Activated CD8-positive, alpha-beta memory T cell treated with anti-CD3 and anti-CD28 coated beads, Interleukin-2, amount 50 U/mL, for 4 hours (primary cell): ENCODE data around the gene AFF1.
"Not testable (repeated sequence)": the region's sequence is repeated elsewhere in the genome, so short reads cannot be mapped to it uniquely, and the experiment has no call there.

Source experiments
- DNase-seq: peaks from one replicate; pipeline ENCODE4 v3.0.0-alpha.2; 2020

The AFF1 gene

DNA sequence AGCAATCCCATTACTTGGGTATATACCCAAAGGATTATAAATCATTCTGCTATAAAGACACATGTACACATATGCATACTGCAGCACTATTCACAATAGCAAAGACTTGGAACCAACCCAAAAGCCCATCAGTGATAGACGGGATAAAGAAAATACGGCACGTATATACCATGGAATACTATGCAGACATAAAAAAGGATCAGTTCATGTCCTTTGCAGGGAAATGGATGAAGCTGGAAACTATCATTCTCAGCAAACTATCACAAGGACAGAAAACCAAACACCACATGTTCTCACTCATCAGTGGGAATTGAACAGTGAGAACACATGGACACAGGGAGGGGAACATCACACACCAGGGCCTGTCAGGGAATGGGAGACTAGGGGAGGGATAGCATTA is 54.8 kb downstream of the AFF1 start:
- DNase-seq = not testable (repeated sequence)

GRCh38 chr4:86990510-86990909 is 55.7 kb downstream of the AFF1 start:
- no peak for DNase-seq

- no peak for DNase-seq
These were observed 57.2 kb downstream of the AFF1 start for GRCh38 chr4:86991994-86992393.

DNA sequence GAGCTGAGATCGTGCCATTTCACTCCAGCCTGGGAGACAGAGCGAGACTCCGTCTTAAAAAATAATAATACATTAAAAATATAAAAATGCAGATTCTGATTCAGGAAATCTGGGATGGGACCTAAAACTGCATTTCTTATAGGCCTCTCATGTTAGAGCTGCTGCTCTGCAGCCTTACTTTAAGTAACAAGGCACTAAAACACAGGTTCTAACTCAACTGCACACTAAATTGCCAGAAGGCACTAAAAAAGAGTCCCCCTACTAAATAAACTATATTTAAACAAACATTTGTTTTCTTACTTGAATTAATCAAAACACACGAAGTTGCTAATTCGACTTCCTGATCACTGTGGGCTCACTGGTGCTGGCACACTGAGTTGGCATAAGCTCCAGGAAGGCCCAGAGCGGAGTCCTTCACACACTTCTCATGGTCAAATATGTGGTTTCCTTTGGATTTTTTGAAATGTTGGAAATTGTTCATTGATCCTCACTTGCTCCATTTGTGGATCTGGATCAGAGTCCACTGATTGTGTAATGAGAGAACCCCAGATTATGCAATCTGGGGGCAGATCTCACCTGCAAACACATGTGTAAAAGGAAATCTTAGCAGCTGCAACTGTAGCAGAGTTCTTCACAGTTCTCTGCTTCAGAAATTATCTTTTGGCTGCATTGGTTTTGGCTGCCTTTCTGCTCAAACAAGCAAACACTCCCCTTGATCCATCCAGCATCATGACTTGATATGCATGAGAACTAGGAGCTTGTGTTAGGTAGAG is 59.3 kb downstream of the AFF1 start:
- no peak for DNase-seq

- DNase-seq = no peak
These were observed 59.9 kb downstream of the AFF1 start for GRCh38 chr4:86994686-86995085.

DNA sequence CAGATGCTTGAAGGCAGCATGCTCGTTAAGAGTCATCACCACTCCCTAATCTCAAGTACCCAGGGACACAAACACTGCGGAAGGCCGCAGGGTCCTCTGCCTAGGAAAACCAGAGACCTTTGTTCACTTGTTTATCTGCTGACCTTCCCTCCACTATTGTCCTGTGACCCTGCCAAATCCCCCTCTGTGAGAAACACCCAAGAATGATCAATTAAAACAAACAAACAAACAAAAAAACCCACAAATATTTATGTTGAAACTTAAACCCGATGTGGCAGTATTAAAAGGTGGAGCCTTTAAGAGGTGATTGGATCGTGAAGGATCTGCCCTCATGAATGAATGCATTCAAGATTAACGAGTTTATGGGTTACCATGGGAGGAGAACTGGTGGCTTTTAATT is 61.7 kb downstream of the AFF1 start:
- not testable (repeated sequence) for DNase-seq

DNA sequence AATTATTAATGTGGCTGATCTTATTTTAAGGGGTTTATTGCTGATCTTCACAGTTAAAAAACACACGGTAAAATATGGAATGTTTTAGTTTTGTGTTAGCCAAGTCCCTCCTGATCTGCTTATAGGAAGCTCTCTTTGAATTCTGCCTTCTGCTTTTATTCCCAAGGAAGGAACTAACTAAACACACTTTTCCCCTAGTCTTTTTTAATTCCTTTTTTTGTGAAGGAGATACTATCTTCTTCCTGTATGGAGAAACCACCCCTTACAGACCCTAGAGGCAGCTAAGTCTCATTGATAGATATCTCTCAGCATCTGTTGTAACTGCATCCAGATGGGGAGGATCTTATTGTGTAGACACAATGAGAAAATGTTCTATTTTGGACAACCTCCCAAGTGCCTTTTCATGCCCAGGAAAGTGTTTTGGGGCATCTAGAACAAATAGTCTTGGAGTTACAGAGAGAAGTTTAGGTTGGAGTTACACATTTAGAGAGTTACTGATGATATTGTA is 64.4 kb downstream of the AFF1 start:
- DNase-seq = no peak

- DNase-seq = no peak
These were observed 67.9 kb downstream of the AFF1 start for GRCh38 chr4:87002682-87003043.

DNA sequence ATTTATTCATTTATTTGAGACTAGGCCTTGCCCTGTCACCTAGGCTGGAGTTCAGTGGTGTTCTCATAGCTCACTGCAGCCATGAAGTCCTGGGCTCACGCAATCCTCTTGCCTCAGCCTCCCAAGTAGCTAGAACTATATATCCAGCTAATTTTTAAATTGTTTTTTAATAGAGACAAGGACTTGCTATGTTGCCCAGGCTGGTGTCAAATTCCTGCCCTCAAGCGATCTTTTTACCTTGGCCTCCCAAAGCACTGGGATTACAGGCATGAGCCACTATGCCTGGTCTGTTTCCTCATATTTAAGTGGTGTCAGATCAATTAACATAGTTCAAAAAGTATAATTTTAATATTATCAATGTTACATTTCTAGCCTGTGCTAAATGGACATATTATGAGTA is 68.5 kb downstream of the AFF1 start:
- no peak for DNase-seq

DNA sequence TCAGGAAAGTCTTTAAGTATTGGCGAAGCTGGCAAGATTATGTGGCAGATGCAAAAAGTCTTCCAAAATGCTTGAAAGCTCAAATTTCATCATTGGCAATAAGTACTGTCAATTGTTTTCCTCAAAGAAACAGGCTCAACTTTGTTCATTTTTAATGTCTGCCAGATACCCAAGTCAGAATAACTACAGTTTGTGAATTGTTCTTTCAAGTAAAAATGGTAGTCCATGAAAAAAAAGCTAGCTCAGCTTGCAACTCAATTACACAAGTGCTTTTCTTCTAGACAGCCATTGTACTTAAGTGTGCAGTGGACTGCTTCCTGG is 70.5 kb downstream of the AFF1 start:
- no peak for DNase-seq

DNA sequence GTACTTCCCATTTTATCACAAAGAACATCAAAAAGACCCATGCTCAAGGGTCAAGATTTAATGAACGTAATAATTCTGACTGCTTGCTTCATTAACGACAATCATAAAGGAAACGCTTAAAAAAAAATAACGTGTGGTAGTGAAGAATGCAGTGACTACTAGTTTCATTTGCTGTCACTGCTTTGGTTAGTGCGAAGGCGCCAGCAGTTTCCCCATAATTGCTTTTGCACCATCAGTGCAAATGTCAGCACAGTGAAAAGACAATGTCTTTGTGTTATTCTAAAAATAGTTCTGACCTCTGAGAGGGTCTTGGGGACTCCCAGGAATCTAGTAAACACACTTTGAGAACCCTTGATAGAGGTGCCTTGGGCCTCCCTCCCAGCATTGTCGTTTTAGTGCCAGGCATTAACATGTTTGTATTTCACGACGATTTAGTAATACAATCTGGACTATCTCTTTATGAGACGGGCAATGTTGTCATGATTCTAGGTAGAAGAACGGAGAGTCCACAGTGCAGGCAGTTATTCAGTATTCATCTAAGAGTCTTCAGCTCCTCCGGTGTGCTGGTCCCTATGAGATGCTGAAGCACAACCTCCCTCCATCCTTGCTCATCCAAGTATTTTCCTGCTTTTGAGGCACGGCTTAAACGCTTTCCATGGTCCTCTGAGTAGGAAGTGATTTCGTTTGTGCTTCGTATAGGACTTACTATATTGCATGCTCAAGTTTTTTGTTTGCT is 71.0 kb downstream of the AFF1 start:
- peak; percentile 25 for DNase-seq

- no peak for DNase-seq
These were observed 71.5 kb downstream of the AFF1 start for GRCh38 chr4:87006426-87006675.

- DNase-seq = peak; percentile 85
These were observed 72.1 kb downstream of the AFF1 start for GRCh38 chr4:87006676-87007527.

DNA sequence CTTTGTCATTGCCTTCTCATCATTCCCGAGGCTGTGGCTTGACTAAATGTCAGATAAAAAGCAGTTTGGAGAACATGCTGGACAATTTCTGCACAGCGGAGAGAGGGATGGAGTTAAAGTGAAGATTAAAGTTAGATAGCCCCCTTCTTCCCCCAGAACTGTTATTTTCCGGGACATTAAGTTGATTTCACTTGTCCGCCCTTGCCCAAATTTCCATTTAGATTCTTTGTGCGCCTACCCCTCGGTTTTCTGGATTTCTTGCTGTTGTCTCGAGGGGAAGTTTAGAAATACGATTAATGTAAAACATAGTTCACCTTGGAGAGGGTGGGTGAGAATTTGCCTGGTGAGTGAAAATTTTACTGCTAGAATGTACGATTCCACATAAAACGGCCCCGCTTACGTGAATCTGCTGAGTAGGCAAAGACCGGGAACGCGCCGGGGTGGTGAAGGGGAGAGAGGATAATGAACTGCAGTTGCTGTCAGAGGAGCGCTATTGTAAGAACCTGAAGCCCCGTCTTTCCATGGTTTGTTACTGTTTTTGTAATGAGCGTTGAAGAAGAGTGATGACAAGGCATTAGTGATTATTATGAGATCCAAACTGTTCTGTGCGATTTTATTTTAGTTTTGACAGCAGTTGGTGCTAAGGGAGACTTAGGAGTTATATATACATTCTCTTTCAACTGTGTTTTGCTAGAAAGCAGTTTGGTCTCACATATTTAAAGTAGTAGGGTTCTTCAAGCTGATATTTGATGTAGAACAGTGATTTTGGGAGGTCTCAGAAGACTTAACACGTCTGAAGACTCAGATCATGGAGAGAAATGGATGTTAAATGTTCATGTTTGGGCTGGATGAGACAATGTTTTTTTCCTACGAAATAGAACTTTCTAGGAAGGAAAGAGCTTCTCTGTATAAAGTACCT is 73.0 kb downstream of the AFF1 start:
- DNase-seq = peak; percentile 33

DNA sequence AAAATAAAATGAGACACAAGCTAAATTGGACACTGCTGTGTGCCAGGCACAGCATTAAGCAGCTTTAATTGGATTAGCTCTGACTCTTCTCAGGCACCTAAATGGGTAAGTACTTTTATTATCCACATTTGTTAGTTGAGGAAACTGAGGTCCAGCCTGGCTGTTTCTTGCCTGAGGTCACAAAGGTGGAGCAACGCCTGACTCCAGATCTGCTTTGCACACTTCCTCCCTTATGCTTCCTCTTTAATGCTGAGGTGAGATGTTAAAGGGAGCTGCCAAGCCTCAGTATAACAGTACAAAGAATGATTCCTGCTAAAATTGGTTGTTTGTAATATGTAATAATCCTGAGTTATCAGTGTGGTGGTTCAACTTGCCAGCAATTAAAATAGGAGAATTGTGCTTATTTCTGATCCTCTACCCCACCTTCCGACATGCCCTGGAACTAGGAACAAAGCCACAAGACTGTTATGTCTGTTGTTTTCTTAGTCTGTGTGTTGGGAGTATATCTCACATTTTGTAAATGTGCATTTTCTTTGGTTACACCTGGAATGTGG is 74.4 kb downstream of the AFF1 start:
- no peak for DNase-seq

GRCh38 chr4:87010192-87010591 is 75.4 kb downstream of the AFF1 start:
- DNase-seq = no peak

DNA sequence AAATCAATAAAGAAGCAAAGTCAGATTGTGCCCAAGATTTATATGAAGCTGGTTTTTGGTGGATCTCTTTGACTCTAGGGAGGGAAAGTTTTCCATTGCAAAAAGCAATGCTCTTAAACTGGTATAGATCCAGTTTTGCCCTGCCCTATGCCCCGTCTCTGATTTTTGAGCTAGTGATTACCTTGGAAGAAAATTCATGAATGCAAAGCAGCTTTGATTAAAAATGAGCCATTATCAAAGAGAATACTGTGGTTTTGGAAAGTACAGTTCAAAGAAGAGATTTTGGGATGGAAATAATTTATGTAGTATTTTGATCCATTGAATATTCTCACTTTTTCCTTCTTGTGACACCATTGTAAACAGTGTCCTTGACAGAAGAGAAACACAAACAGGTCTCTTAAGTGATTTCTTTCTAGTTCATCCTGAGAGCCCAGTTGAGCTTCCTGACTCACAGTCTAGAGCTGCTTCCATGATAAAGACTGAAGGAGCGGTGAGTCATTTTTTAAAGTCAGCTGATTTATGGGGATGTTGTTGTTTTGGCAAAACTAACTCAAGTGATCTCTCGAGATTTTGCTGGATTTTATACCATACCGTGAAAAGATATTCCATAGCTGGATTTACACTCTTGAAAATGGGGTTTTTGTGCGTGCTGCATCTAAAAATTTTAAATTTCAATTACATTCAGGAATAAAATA is 76.7 kb downstream of the AFF1 start:
- no peak for DNase-seq

DNA sequence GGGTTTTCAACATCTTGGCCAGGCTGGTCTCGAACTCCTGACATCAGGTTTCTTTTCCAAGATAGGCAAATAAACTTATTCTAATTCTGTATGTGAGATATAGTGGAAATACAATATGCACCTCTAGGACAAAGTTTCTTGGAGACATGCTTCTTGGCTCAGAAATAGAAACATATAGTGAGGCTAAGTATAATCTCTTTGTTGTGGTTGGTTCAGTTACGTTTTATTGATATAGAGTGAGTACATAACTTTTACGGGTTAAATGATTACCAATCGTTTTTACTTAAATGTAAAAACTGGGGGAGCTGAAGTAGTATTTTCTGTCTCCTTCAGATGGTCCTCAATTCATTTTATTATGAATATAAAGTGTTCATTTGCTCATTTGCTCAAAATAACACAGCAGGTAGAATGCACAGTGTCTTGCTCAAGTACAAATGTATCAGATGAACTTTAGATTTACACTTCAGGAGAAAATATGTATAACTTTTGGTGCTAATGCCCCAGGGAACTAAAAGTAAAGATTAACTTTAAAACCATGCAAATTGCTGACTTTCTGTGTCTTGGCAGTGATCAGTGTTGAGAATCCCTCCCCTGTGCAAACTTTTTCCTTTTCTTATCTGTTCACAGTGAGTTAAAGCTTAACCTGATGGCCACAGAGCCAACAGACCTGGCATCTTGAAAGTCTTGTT is 77.6 kb downstream of the AFF1 start:
- DNase-seq = no peak

DNA sequence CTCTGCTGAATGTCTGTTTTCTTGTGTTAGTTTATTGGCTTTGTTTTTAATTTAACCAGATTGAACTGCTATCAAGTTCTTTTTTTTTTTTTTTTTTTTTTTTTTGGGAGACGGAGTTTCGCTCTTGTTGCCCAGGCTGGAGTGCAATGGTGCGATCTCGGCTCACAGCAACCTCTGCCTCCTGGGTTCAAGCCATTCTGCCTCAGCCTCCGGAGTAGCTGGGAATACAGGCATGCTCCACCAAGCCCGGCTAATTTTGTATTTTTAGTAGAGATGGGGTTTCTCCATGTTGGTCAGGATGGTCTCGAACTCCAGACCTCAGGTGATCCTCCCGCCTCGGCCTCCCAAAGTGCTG is 78.1 kb downstream of the AFF1 start:
- DNase-seq = not testable (repeated sequence)

DNA sequence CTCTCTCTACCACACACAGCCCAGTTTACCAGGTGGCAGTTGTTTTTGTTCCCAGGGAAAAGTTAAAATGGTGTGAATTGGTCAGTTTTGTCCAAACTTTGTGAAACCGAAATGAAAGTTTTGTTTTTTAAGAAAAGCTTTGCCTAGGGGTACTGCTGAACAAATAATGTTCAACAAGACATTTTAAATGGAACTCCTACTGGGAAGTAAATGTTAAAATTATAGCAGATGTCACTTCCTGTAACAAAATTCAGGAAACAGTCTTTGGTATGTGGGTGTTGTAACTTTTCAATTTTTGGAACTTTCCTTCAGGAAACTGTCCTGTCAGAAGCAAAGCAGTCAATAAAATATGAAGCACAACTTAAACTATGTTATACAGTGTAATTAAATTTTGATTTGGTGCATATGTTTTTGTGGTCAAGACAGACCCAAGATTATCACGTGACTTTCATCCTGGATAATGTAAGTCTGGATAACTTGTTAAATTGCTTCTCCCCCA is 79.5 kb downstream of the AFF1 start:
- no peak for DNase-seq

GRCh38 chr4:87015416-87015815 is 80.6 kb downstream of the AFF1 start:
- DNase-seq = no peak
